HepG2 (cell line): ENCODE measurements around the gene GPR61. TPM values are rescaled to one million over a fixed set of nuclear protein-coding genes. Genes with fewer than 3 reads are reported as not detected.

Experiments used
- ARID3A ChIP-seq: IDR thresholded peaks from 2 replicates; pipeline ENCODE4 v1.6.1; 2012; ENCODE audit warnings: low read depth, low read length, improper control_type of control experiment
- BCL6 ChIP-seq: IDR thresholded peaks from 2 replicates; pipeline ENCODE4 v1.6.1; 2016; ENCODE audit warnings: missing genetic modification reagents, missing compliant biosample characterization
- EED ChIP-seq: sonication (generic); formaldehyde crosslinking; IDR thresholded peaks from 2 replicates; pipeline ENCODE4 v1.5.0; 2020; ENCODE audit warnings: mild to moderate bottlenecking, missing genetic modification reagents
- ESRRA ChIP-seq: sonication (generic); formaldehyde crosslinking; IDR thresholded peaks from 2 replicates; pipeline ENCODE4 v1.5.1; 2020; ENCODE audit warnings: mild to moderate bottlenecking, low read depth, missing genetic modification reagents
- JARID2 ChIP-seq: sonication (generic); formaldehyde crosslinking; IDR thresholded peaks from 2 replicates; pipeline ENCODE4 v1.8.1; 2023; ENCODE audit warnings: missing genetic modification reagents, inconsistent platforms; ENCODE audit not compliant: insufficient replicate concordance
- MTERF4 ChIP-seq: sonication (generic); formaldehyde crosslinking; IDR thresholded peaks from 2 replicates; pipeline ENCODE4 v1.8.0; 2023; ENCODE audit warnings: mild to moderate bottlenecking, missing genetic modification reagents
- MTF1 ChIP-seq: sonication (generic); formaldehyde crosslinking; IDR thresholded peaks from 2 replicates; pipeline ENCODE4 v1.5.0; 2020; ENCODE audit warnings: missing genetic modification reagents
- PITX1 ChIP-seq: sonication (generic); formaldehyde crosslinking; IDR thresholded peaks from 2 replicates; pipeline ENCODE4 v1.5.1; 2020; ENCODE audit warnings: mild to moderate bottlenecking, missing genetic modification reagents
- SALL1 ChIP-seq: sonication (generic); formaldehyde crosslinking; IDR thresholded peaks from 2 replicates; pipeline ENCODE4 v1.8.0; 2022; ENCODE audit warnings: mild to moderate bottlenecking, missing genetic modification reagents
- TBL1XR1 ChIP-seq: fragments of 150-350 bp; IDR thresholded peaks from 2 replicates; pipeline ENCODE4 v1.6.1; 2014; ENCODE audit warnings: borderline replicate concordance, low read length; ENCODE audit not compliant: partially characterized antibody
- YY1 ChIP-seq: IDR thresholded peaks from 2 replicates; pipeline ENCODE4 v1.6.1; 2011; ENCODE audit warnings: low read length, low read depth, moderate library complexity, mild to moderate bottlenecking; ENCODE audit not compliant: insufficient read depth, insufficient replicate concordance
- ZMYM3 ChIP-seq: sonication (generic); formaldehyde crosslinking; IDR thresholded peaks from 2 replicates; pipeline ENCODE4 v1.5.1; 2020; ENCODE audit warnings: mild to moderate bottlenecking, missing genetic modification reagents
- ZNF121 ChIP-seq: sonication (generic); formaldehyde crosslinking; IDR thresholded peaks from 2 replicates; pipeline ENCODE4 v1.5.0; 2020; ENCODE audit warnings: mild to moderate bottlenecking, missing genetic modification reagents
- ZNF292 ChIP-seq: sonication (generic); formaldehyde crosslinking; IDR thresholded peaks from 2 replicates; pipeline ENCODE4 v1.8.1; 2022; ENCODE audit warnings: mild to moderate bottlenecking, low read depth, missing genetic modification reagents, borderline replicate concordance
- ZNF451 ChIP-seq: sonication (generic); formaldehyde crosslinking; IDR thresholded peaks from 2 replicates; pipeline ENCODE4 v1.5.0; 2020; ENCODE audit warnings: mild to moderate bottlenecking, missing genetic modification reagents
- polyA plus RNA-seq, 8 experiments: library from polyadenylated mRNA; depleted of rRNA in 3 of 8; stranded (reverse) in 7 of 8; unstranded in 1 of 8; fragments of >200 nt; fragmentation: Illumina TruSeq in 4 of 8; extraction: Trizol in 4 of 8; gene quantifications; 2 replicates each; pipeline versions ENCODE4 v1.2.1 to v1.2.3, GENCODE V29; 2011 to 2016; ENCODE audit warnings: low read depth in 4 of 8, missing spikeins in 1 of 8, mixed read lengths in 1 of 8; ENCODE audit not compliant: insufficient read depth in 1 of 8
- total RNA-seq, 5 experiments: library from RNA; depleted of rRNA; stranded (reverse); fragments of >200 nt; fragmentation: Illumina TruSeq; extraction: Trizol; gene quantifications; 2 replicates each; pipeline ENCODE4 v1.2.3, GENCODE V29; 2016; ENCODE audit warnings: low read depth in 1 of 5
- TF ChIP-seq, protein P1 (sequence below): sonication (generic); formaldehyde crosslinking; IDR thresholded peaks from 2 replicates; pipeline ENCODE4 v1.5.1; 2020; ENCODE audit warnings: mild to moderate bottlenecking, moderate library complexity, missing genetic modification reagents
- TF ChIP-seq, protein P2 (sequence below): sonication (generic); formaldehyde crosslinking; IDR thresholded peaks from 2 replicates; pipeline ENCODE4 v1.5.0; 2020; ENCODE audit warnings: mild to moderate bottlenecking, missing genetic modification reagents, moderate library complexity
- TF ChIP-seq, protein P3 (sequence below): sonication (generic); formaldehyde crosslinking; IDR thresholded peaks from 2 replicates; pipeline ENCODE4; 2020; ENCODE audit warnings: missing genetic modification reagents, mild to moderate bottlenecking, borderline replicate concordance

Gene GPR61
- total and polyA plus RNA-seq, 2 of the 13 experiments (the other 11 are each of a cell fraction or from before 2014, with no cell fraction given), result not detected

- TF ChIP-seq, protein P1, sequence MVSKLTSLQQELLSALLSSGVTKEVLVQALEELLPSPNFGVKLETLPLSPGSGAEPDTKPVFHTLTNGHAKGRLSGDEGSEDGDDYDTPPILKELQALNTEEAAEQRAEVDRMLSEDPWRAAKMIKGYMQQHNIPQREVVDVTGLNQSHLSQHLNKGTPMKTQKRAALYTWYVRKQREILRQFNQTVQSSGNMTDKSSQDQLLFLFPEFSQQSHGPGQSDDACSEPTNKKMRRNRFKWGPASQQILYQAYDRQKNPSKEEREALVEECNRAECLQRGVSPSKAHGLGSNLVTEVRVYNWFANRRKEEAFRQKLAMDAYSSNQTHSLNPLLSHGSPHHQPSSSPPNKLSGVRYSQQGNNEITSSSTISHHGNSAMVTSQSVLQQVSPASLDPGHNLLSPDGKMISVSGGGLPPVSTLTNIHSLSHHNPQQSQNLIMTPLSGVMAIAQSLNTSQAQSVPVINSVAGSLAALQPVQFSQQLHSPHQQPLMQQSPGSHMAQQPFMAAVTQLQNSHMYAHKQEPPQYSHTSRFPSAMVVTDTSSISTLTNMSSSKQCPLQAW (CRISPR knock-in tag), result 0 out of 2 replicates have a peak, but pooled peaks have one; percentile 21
- TF ChIP-seq MTERF4 (no peak), BCL6 (CRISPR knock-in tag) (peak; percentile 50; the same call in 1 of the 2 replicates), SALL1 (CRISPR knock-in tag) (peak; percentile 41; the same call in 1 of the 2 replicates), MTF1 (peak; percentile 92), EED (CRISPR knock-in tag) (no peak), JARID2 (CRISPR knock-in tag) (no peak), ZNF121 (CRISPR knock-in tag) (no peak), YY1 (no peak), ZNF451 (0 out of 2 replicates have a peak, but pooled peaks have one; percentile 56), ZNF292 (CRISPR knock-in tag) (peak; percentile 52; the same call in 1 of the 2 replicates), TBL1XR1 (peak; percentile 72), PITX1 (CRISPR knock-in tag) (0 out of 2 replicates have a peak, but pooled peaks have one; percentile 17), ARID3A (no peak), ZMYM3 (CRISPR knock-in tag) (0 out of 2 replicates have a peak, but pooled peaks have one; percentile 28), ESRRA (no peak)
- TF ChIP-seq, protein P2, sequence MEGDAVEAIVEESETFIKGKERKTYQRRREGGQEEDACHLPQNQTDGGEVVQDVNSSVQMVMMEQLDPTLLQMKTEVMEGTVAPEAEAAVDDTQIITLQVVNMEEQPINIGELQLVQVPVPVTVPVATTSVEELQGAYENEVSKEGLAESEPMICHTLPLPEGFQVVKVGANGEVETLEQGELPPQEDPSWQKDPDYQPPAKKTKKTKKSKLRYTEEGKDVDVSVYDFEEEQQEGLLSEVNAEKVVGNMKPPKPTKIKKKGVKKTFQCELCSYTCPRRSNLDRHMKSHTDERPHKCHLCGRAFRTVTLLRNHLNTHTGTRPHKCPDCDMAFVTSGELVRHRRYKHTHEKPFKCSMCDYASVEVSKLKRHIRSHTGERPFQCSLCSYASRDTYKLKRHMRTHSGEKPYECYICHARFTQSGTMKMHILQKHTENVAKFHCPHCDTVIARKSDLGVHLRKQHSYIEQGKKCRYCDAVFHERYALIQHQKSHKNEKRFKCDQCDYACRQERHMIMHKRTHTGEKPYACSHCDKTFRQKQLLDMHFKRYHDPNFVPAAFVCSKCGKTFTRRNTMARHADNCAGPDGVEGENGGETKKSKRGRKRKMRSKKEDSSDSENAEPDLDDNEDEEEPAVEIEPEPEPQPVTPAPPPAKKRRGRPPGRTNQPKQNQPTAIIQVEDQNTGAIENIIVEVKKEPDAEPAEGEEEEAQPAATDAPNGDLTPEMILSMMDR (CRISPR knock-in tag), result no peak; the same call in 1 of the 2 replicates
- TF ChIP-seq, protein P3, sequence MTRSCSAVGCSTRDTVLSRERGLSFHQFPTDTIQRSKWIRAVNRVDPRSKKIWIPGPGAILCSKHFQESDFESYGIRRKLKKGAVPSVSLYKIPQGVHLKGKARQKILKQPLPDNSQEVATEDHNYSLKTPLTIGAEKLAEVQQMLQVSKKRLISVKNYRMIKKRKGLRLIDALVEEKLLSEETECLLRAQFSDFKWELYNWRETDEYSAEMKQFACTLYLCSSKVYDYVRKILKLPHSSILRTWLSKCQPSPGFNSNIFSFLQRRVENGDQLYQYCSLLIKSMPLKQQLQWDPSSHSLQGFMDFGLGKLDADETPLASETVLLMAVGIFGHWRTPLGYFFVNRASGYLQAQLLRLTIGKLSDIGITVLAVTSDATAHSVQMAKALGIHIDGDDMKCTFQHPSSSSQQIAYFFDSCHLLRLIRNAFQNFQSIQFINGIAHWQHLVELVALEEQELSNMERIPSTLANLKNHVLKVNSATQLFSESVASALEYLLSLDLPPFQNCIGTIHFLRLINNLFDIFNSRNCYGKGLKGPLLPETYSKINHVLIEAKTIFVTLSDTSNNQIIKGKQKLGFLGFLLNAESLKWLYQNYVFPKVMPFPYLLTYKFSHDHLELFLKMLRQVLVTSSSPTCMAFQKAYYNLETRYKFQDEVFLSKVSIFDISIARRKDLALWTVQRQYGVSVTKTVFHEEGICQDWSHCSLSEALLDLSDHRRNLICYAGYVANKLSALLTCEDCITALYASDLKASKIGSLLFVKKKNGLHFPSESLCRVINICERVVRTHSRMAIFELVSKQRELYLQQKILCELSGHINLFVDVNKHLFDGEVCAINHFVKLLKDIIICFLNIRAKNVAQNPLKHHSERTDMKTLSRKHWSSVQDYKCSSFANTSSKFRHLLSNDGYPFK, result 0 out of 2 replicates have a peak, but pooled peaks have one; percentile 18
Measured at GRCh38 chr1:109543988-109544735, 4.5 kb downstream of the GPR61 start (continued).
